HCT116 (cell line): ENCODE results near the gene CTSE. TPM values are rescaled to one million over a fixed set of nuclear protein-coding genes. Genes with fewer than 3 reads are reported as not detected.

Experiments used
- ATAC-seq: fragments of 200-7000 bp; cut with Tn5 transposase; 2 replicates; pipeline ENCODE4 v1.9.1; 2020; ENCODE audit warnings: mild to moderate bottlenecking, moderate library complexity
- BruUV-seq: library from RNA; stranded (reverse); fragments of 400-500 nt; replicated peaks from 2 replicates; lab custom pipeline; 2021; lab: Mats Ljungman, UMichigan
- CTCF ChIA-PET: fragments of 300-600 bp; sonication (Branson Sonifier 250); formaldehyde crosslinking; loops from one replicate; lab custom pipeline; 2021; ENCODE audit warnings: antibody characterized with exemption; lab: Charles Lee
- POLR2A ChIA-PET: fragments of 300-600, 350-600 bp; sonication (Branson Sonifier 250); formaldehyde crosslinking; loops from one replicate; lab custom pipeline; 2021; ENCODE audit warnings: antibody characterized with exemption; lab: Charles Lee
- RAD21 ChIA-PET, 2 experiments: fragments of 300-600 bp; sonication (Branson Sonifier 250); formaldehyde crosslinking; loops; one replicate each; lab custom pipeline; 2023; ENCODE audit warnings: low total read pairs in 2 of 2; ENCODE audit not compliant: uncharacterized antibody in 2 of 2, unreplicated experiment in 2 of 2, low non-redundant PET in 1 of 2; lab: Charles Lee
- DNase-seq: peaks from one replicate; pipeline ENCODE4 v3.0.0-alpha.2; 2010; ENCODE audit warnings: low read depth, low spot score
- H2AFZ ChIP-seq: fragments of 200-600 bp; shearing (Covaris generic), sonication (generic); 2 replicates; pipeline ENCODE4 v1.6.1; 2017; ENCODE audit warnings: low read depth, mixed run types, mixed read lengths, antibody characterized with exemption, low read length; ENCODE audit not compliant: poor library complexity, severe bottlenecking
- H3K27ac ChIP-seq: 2 replicates; pipeline ENCODE4 v1.5.1; 2012; ENCODE audit warnings: low read depth, low read length
- H3K27me3 ChIP-seq: fragments of 200-600 bp; sonication (generic); 2 replicates; pipeline ENCODE4 v1.6.1; 2016; ENCODE audit warnings: mixed run types, low read length, mixed read lengths; ENCODE audit not compliant: insufficient read depth
- H3K36me3 ChIP-seq, 2 experiments: fragments of 200-500 bp in 1 of 2; fragments of 200-600 bp in 1 of 2; sonication (Bioruptor generic) in 1 of 2; sonication (generic) in 1 of 2; 2 replicates each; pipeline versions ENCODE4 v1.5.1 to v1.6.1; 2014 to 2016; ENCODE audit warnings: low read length in 2 of 2, inconsistent platforms in 1 of 2, mixed read lengths in 1 of 2, mixed run types in 1 of 2; ENCODE audit not compliant: insufficient read depth in 2 of 2, control insufficient read depth in 1 of 2
- H3K4me1 ChIP-seq, 2 experiments: fragments of 200-600 bp in 1 of 2; sonication (generic) in 1 of 2; 2 replicates each; pipeline versions ENCODE4 v1.5.1 to v1.6.1; 2012 to 2017; ENCODE audit warnings: low read length in 2 of 2, inconsistent platforms in 1 of 2, mild to moderate bottlenecking in 1 of 2, mixed read lengths in 1 of 2, mixed run types in 1 of 2, moderate library complexity in 1 of 2; ENCODE audit not compliant: insufficient read depth in 2 of 2, control insufficient read depth in 1 of 2
- H3K4me2 ChIP-seq: fragments of 200-600 bp; sonication (generic); 2 replicates; pipeline ENCODE4 v1.6.1; 2017; ENCODE audit warnings: mixed run types, low read length, mixed read lengths
- H3K4me3 ChIP-seq, 2 experiments: fragments of 200-600 bp in 1 of 2; sonication (generic) in 1 of 2; replicated peaks in 1 of 2; 2 replicates each; pipeline ENCODE4 v1.5.1; 2011 to 2016; ENCODE audit warnings: low read length in 2 of 2, control low read depth in 1 of 2, low read depth in 1 of 2, mild to moderate bottlenecking in 1 of 2, mixed read lengths in 1 of 2, mixed run types in 1 of 2
- H3K79me2 ChIP-seq: fragments of 200-600 bp; sonication (generic); 2 replicates; pipeline ENCODE4 v1.6.1; 2017; ENCODE audit warnings: mild to moderate bottlenecking, mixed run types, low read length, moderate library complexity, mixed read lengths; ENCODE audit not compliant: insufficient read depth
- H3K9ac ChIP-seq: fragments of 200-600 bp; sonication (generic); 2 replicates; pipeline ENCODE4 v1.6.1; 2016; ENCODE audit warnings: low read length, mixed read lengths
- H3K9me2 ChIP-seq: fragments of 200-600 bp; sonication (generic), shearing (Covaris generic); 2 replicates; pipeline ENCODE4 v1.6.1; 2017; ENCODE audit warnings: mixed run types, mild to moderate bottlenecking, moderate library complexity; ENCODE audit not compliant: insufficient read depth
- H3K9me3 ChIP-seq, 2 experiments: fragments of 200-500 bp in 1 of 2; fragments of 200-600 bp in 1 of 2; sonication (Bioruptor generic) in 1 of 2; sonication (generic) in 1 of 2; 2 replicates each; pipeline ENCODE4 v1.6.1; 2014 to 2017; ENCODE audit warnings: low read length in 2 of 2, mixed read lengths in 2 of 2, inconsistent platforms in 1 of 2, low read depth in 1 of 2, mild to moderate bottlenecking in 1 of 2, mixed run types in 1 of 2, moderate library complexity in 1 of 2; ENCODE audit not compliant: control insufficient read depth in 1 of 2, insufficient read depth in 1 of 2
- H4K20me1 ChIP-seq: fragments of 200-600 bp; sonication (generic), shearing (Covaris generic); 2 replicates; pipeline ENCODE4 v1.6.1; 2017; ENCODE audit warnings: mixed run types, mild to moderate bottlenecking, moderate library complexity; ENCODE audit not compliant: insufficient read depth
- CBX3 ChIP-seq: IDR thresholded peaks from 2 replicates; pipeline ENCODE4 v1.6.1; 2012; ENCODE audit warnings: low read depth
- CEBPB ChIP-seq: IDR thresholded peaks from 2 replicates; pipeline ENCODE4 v1.6.1; 2012; ENCODE audit warnings: low read depth
- EGR1 ChIP-seq: IDR thresholded peaks from 2 replicates; pipeline ENCODE4 v1.6.1; 2012; ENCODE audit warnings: low read depth
- ELF1 ChIP-seq: IDR thresholded peaks from 2 replicates; pipeline ENCODE4 v1.6.1; 2012; ENCODE audit warnings: low read depth, borderline replicate concordance
- FOSL1 ChIP-seq: IDR thresholded peaks from 2 replicates; pipeline ENCODE4 v1.6.1; 2012; ENCODE audit warnings: low read depth
- POLR2A ChIP-seq: IDR thresholded peaks from 2 replicates; pipeline ENCODE4 v1.7.0; 2011; ENCODE audit warnings: borderline replicate concordance; ENCODE audit not compliant: insufficient read depth, insufficient read length; ENCODE audit errors: extremely low read depth
- POLR2AphosphoS5 ChIP-seq: IDR thresholded peaks from 2 replicates; pipeline ENCODE4 v1.6.1; 2011; ENCODE audit warnings: mild to moderate bottlenecking, low read depth, low read length, moderate library complexity
- RAD21 ChIP-seq: IDR thresholded peaks from 2 replicates; pipeline ENCODE4 v1.6.1; 2012; ENCODE audit warnings: low read depth, mild to moderate bottlenecking
- SP1 ChIP-seq: IDR thresholded peaks from 2 replicates; pipeline ENCODE4 v1.6.1; 2012; ENCODE audit warnings: low read depth
- SRF ChIP-seq: IDR thresholded peaks from 2 replicates; pipeline ENCODE4 v1.6.1; 2012; ENCODE audit warnings: low read depth
- TCF7L2 ChIP-seq: IDR thresholded peaks from 2 replicates; pipeline ENCODE4 v1.7.0; 2011; ENCODE audit warnings: borderline replicate concordance, inconsistent platforms; ENCODE audit not compliant: insufficient read depth, insufficient read length; ENCODE audit errors: extremely low read depth
- YY1 ChIP-seq: IDR thresholded peaks from 2 replicates; pipeline ENCODE4 v1.6.1; 2011; ENCODE audit warnings: low read length, low read depth, moderate library complexity, mild to moderate bottlenecking; ENCODE audit not compliant: insufficient replicate concordance; ENCODE audit errors: extremely low read depth
- ZNF274 ChIP-seq: fragments of 200-500 bp; sonication (Bioruptor generic); IDR thresholded peaks from 2 replicates; pipeline ENCODE4 v1.6.1; 2014; ENCODE audit warnings: mild to moderate bottlenecking, low read depth, low read length, inconsistent platforms
- intact Hi-C: fragments of 100-400 bp; cut with micrococcal nuclease; formaldehyde crosslinking; loops from 2 replicates; pipeline ENCODE4 v1.10.0; 2022
- total RNA-seq: library from RNA; stranded (reverse); gene quantifications from one replicate; pipeline ENCODE4 v1.2.1, GENCODE V29; 2021; ENCODE audit not compliant: unreplicated experiment
- TF ChIP-seq, protein P1 (sequence below): IDR thresholded peaks from 2 replicates; pipeline ENCODE4 v1.6.1; 2012
- TF ChIP-seq, protein P2 (sequence below): IDR thresholded peaks from 2 replicates; pipeline ENCODE4 v1.6.1; 2011; ENCODE audit warnings: mild to moderate bottlenecking, low read length, moderate library complexity; ENCODE audit not compliant: insufficient replicate concordance; ENCODE audit errors: extremely low read depth
- TF ChIP-seq, protein P3 (sequence below): IDR thresholded peaks from 2 replicates; pipeline ENCODE4 v1.6.1; 2012

The CTSE gene
- total RNA-seq, 1 experiment from 2014 or later: 0.12 TPM

DNA sequence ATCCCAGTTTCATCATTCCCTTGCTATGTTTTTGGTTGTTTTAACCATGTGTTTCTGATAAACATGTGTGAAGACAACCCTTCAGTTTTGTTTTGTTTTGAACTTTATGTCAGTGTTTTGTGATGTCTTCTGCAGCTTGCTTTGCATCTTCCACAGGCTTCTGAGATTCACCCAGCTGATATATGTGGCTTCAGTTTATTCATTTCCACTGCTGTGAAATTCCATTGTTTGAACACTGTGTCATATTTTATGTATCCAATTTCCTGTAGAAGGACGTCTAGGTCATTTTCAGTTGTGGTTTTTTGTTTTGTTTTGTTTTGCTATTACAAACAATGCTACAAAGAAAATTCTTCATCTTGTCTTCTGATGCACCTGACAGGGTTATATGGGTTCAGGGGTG lies 53.2 kb downstream of the CTSE start:
- intact Hi-C loops: no loop called here
- POLR2A ChIA-PET: no interaction called here
- TF ChIP-seq SRF: no peak
- no peak for TF ChIP-seq CBX3
- TF ChIP-seq EGR1: no peak
- DNase-seq: no peak
- Histone ChIP-seq H3K79me2 (no peaks in the 10 kb centered on the region), H3K36me3 (no peaks in the 10 kb centered on the region), H2AFZ (no peak overlapping the region), H3K4me2 (no peak overlapping the region), H3K9ac (no peak overlapping the region), H3K27ac (no peak overlapping the region), H3K9me3 (no peaks in the 10 kb centered on the region), H3K4me1 (no peaks in the 10 kb centered on the region), H3K4me3 (no peak overlapping the region), H3K9me2 (no peaks in the 10 kb centered on the region), H4K20me1 (no peaks in the 10 kb centered on the region), H3K27me3 (no peaks in the 10 kb centered on the region)
- no TSS peak for BruUV-seq
- CTCF ChIA-PET: interaction anchor here (1.6 kb wide), 1 partner anchor 52 kb away, joined by 5 read pairs; no protein-coding TSS in a partner anchor
- ATAC-seq: no peak
- RAD21 ChIA-PET: no interaction called here

DNA sequence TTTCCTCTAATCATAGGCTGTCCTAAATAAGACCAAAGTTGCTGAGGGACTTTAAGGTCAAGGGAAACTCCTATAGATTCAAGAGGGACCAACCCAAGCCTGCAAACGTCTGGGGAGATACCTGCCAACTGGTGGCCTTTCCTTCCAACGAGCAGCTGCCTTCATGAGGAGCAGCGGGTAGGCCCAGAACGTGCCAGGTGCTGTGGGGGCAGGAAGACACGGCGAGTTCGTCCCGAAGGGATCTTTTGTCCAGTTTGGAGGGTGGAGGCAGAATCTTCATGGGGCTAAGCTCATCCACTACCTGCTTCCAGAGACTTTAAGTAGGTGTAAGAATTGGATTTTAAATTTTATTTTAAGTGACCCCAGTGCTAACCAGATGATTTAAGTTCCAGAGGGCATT lies 54.5 kb downstream of the CTSE start:
- no peaks in the 10 kb centered on the region for H3K9me3 ChIP-seq
- H3K9ac ChIP-seq: no peak overlapping the region
- H3K27me3 ChIP-seq: no peaks in the 10 kb centered on the region
- no peak overlapping the region for H3K4me3 ChIP-seq
- no peaks in the 10 kb centered on the region for H3K79me2 ChIP-seq
- H2AFZ ChIP-seq: no peak overlapping the region
- DNase-seq (no peak), ATAC-seq (no peak)
- no peaks in the 10 kb centered on the region for H3K9me2 ChIP-seq
- intact Hi-C loops: no loop called here
- ChIA-PET RAD21 (no interaction called here), CTCF (interaction anchor here (1.0 to 3.3 kb wide), 3 partner anchors 8 to 50 kb away, joined by 4 to 15 read pairs (median 8); no protein-coding TSS in a partner anchor), POLR2A (no interaction called here)
- BruUV-seq: no TSS peak
- no peak for TF ChIP-seq CBX3
- TF ChIP-seq TCF7L2: no peak
- TF ChIP-seq RAD21: no peak
- TF ChIP-seq, protein P1, sequence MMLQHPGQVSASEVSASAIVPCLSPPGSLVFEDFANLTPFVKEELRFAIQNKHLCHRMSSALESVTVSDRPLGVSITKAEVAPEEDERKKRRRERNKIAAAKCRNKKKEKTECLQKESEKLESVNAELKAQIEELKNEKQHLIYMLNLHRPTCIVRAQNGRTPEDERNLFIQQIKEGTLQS: no peak
- TF ChIP-seq, protein P2, sequence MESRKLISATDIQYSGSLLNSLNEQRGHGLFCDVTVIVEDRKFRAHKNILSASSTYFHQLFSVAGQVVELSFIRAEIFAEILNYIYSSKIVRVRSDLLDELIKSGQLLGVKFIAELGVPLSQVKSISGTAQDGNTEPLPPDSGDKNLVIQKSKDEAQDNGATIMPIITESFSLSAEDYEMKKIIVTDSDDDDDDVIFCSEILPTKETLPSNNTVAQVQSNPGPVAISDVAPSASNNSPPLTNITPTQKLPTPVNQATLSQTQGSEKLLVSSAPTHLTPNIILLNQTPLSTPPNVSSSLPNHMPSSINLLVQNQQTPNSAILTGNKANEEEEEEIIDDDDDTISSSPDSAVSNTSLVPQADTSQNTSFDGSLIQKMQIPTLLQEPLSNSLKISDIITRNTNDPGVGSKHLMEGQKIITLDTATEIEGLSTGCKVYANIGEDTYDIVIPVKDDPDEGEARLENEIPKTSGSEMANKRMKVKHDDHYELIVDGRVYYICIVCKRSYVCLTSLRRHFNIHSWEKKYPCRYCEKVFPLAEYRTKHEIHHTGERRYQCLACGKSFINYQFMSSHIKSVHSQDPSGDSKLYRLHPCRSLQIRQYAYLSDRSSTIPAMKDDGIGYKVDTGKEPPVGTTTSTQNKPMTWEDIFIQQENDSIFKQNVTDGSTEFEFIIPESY: no peak
- TF ChIP-seq, protein P3, sequence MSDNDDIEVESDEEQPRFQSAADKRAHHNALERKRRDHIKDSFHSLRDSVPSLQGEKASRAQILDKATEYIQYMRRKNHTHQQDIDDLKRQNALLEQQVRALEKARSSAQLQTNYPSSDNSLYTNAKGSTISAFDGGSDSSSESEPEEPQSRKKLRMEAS: no peak
- no peak for TF ChIP-seq FOSL1
- TF ChIP-seq YY1: no peak
- no peak for TF ChIP-seq CEBPB
- TF ChIP-seq POLR2A: no peak
- no peak for TF ChIP-seq POLR2AphosphoS5
- TF ChIP-seq ELF1: no peak
- TF ChIP-seq SP1: no peak
- no peak for TF ChIP-seq SRF
- TF ChIP-seq ZNF274: no peak
- no peaks in the 10 kb centered on the region for H3K36me3 ChIP-seq
- no peaks in the 10 kb centered on the region for H4K20me1 ChIP-seq
- no peak overlapping the region for H3K4me2 ChIP-seq
- no peaks in the 10 kb centered on the region for H3K4me1 ChIP-seq
- H3K27ac ChIP-seq: no peak overlapping the region
